Adipocyte (in vitro differentiated cells): ENCODE results near the gene DHX58.
"Not testable (repeated sequence)": the region's sequence is repeated elsewhere in the genome, so short reads cannot be mapped to it uniquely, and the experiment has no call there.

ENCODE experiments used
- DNase-seq: peaks from one replicate; pipeline ENCODE4 v3.0.0-alpha.2; 2015; ENCODE audit warnings: low read depth
- H3K27me3 ChIP-seq: replicated peaks from 2 replicates; pipeline ENCODE4 v1.7.0; 2013; ENCODE audit warnings: mild to moderate bottlenecking, low read length, moderate library complexity; ENCODE audit not compliant: control insufficient read depth, insufficient read depth
- H3K36me3 ChIP-seq: 2 replicates; pipeline ENCODE4 v1.7.0; 2013; ENCODE audit warnings: low read length, mild to moderate bottlenecking, moderate library complexity; ENCODE audit not compliant: control insufficient read depth, insufficient read depth, severe bottlenecking
- H3K4me1 ChIP-seq: 2 replicates; pipeline ENCODE4 v1.7.0; 2013; ENCODE audit warnings: mild to moderate bottlenecking, low read length, moderate library complexity; ENCODE audit not compliant: control insufficient read depth, insufficient read depth
- H3K4me3 ChIP-seq: 2 replicates; pipeline ENCODE4 v1.7.0; 2013; ENCODE audit warnings: mild to moderate bottlenecking, low read length, moderate library complexity
- H3K9ac ChIP-seq: 2 replicates; pipeline ENCODE4 v1.7.0; 2013; ENCODE audit warnings: mild to moderate bottlenecking, low read length, moderate library complexity
- H3K9me3 ChIP-seq: 2 replicates; pipeline ENCODE4 v1.7.0; 2013; ENCODE audit warnings: mild to moderate bottlenecking, low read length, moderate library complexity; ENCODE audit not compliant: control insufficient read depth

The DHX58 gene

DNA sequence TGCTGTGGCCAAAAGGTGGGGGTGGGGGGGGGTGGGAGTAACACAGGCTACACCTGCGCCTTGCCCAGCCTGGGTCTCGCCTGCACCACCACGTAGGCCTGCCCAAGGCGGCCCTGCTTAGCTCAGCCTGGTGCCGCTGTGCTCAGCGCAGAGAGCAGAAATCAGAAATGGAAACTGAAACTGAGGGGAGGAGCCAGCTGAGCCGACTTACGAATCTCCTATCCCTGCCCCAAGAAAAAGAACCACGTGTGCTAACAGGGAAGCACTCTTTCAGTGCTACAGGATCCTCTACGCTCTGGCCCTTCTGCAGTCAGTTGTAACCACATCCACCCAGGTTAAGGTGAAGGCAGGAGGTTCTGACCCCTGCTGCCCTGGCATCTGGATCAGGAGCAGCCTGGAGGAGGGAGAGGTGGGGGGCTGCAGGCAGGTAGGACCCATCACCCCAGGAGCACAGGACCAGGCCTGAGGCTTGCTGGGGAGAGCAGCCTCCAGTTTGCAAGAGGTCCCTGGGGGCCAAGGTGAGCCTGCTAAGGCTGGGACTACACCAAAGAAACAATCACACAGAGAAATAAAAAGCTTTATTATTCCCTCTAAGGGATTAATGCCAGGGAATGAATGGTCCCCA, at the start of gene DHX58:
Gene DHX58 (minus strand): TSS at position 163 of the 625 bp plus-strand sequence. CDS start 822 bp downstream, outside the sequence.
- peak; percentile 93 for DNase-seq

GRCh38 chr17:42160531-42160910, 48.0 kb upstream of the DHX58 start:
- no peaks in the 10 kb centered on the region for H3K27me3 ChIP-seq
- H3K4me1 ChIP-seq, result peaks cover 4% of the 10 kb centered on the region

More for the DNA sequence above, at the start of gene DHX58:
- Histone ChIP-seq H3K36me3 (peaks cover 14% of the 10 kb centered on the region), H3K4me1 (peaks cover 13% of the 10 kb centered on the region), H3K9ac (peak within 1 kb of the TSS; percentile 88), H3K9me3 (no peaks in the 10 kb centered on the region), H3K4me3 (peak within 1 kb of the TSS; percentile 88), H3K27me3 (no peaks in the 10 kb centered on the region)

GRCh38 chr17:42159796-42160530, 47.4 kb upstream of the DHX58 start:
- no peak for DNase-seq
- Histone ChIP-seq H3K4me3 (no peak overlapping the region), H3K27me3 (no peaks in the 10 kb centered on the region), H3K4me1 (peaks cover 6% of the 10 kb centered on the region), H3K36me3 (no peaks in the 10 kb centered on the region), H3K9ac (no peak overlapping the region), H3K9me3 (no peaks in the 10 kb centered on the region)

More at GRCh38 chr17:42160531-42160910, 48.0 kb upstream of the DHX58 start:
- Histone ChIP-seq H3K9me3 (no peaks in the 10 kb centered on the region), H3K9ac (no peak overlapping the region), H3K36me3 (no peaks in the 10 kb centered on the region), H3K4me3 (no peak overlapping the region)
- DNase-seq, result no peak

DNA sequence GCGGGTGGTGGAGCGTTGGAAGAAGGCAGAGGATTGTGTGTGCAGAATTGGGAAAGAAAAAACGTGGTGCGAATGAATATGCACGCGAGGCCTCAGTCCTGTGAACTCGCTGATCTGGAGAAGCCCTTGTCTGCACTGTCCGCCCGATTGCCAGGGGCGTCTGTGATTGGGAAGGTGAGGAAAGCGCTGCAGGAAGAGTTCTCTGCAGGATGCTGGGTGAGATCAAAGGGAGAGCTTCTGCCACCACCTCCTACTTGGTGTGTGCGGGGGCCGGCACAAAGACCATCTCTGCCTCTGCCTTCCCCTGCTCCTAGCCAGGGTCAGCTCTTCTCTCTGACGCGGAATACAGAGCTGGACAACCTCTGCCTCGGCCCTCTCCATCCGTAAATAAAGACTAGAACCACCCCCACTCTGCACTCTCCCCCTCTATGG, 43.1 kb upstream of the DHX58 start:
- no peaks in the 10 kb centered on the region for H3K27me3 ChIP-seq
- peak overlapping the region; percentile 98 for H3K4me3 ChIP-seq
- DNase-seq, result no peak
- no peaks in the 10 kb centered on the region for H3K9me3 ChIP-seq
- H3K4me1 ChIP-seq, result peaks cover 15% of the 10 kb centered on the region
- H3K9ac ChIP-seq, result peak overlapping the region; percentile 80
- H3K36me3 ChIP-seq, result peaks cover 3% of the 10 kb centered on the region

- H3K9ac ChIP-seq, result peak overlapping the region; percentile 99
- DNase-seq, result peak; percentile 64
- H3K27me3 ChIP-seq, result no peaks in the 10 kb centered on the region
- H3K9me3 ChIP-seq, result no peaks in the 10 kb centered on the region
- peaks cover 18% of the 10 kb centered on the region for H3K4me1 ChIP-seq
- peak overlapping the region; percentile 98 for H3K4me3 ChIP-seq
- H3K36me3 ChIP-seq, result peaks cover 3% of the 10 kb centered on the region
Observed at GRCh38 chr17:42153919-42154742, 41.6 kb upstream of the DHX58 start.

GRCh38 chr17:42146911-42147607, 34.5 kb upstream of the DHX58 start:
- H3K4me1 ChIP-seq, result peaks cover 16% of the 10 kb centered on the region
- H3K9me3 ChIP-seq, result no peaks in the 10 kb centered on the region
- DNase-seq, result no peak
- H3K36me3 ChIP-seq, result peaks cover 27% of the 10 kb centered on the region
- no peaks in the 10 kb centered on the region for H3K27me3 ChIP-seq
- no peak overlapping the region for H3K9ac ChIP-seq
- H3K4me3 ChIP-seq, result no peak overlapping the region

DNA sequence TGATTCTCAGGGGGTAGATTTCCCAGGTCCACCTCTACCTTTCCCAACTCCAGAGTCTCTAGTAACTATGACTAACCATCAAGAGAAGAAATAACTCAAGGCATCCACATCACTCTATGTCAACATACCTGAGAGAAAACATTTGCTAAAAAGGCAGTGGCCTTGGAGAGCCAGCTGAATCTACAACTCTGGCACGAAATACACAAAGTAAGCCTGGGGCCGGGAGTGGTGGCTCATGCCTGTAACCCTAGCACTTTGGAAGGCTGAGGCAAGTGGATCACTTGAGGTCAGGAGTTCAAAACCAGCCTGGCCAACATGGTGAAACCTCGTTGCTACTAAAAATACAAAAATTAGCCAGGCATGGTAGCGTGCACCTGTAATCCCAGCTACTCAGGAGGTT, 30.6 kb upstream of the DHX58 start:
- not testable (repeated sequence) for DNase-seq, H3K27me3 ChIP-seq, H3K4me3 ChIP-seq, H3K9me3 ChIP-seq, H3K9ac ChIP-seq
- Histone ChIP-seq H3K4me1 (peaks cover 36% of the 10 kb centered on the region), H3K36me3 (peaks cover 25% of the 10 kb centered on the region)

- peak; percentile 76 for DNase-seq
Observed at GRCh38 chr17:42142371-42142896, 29.9 kb upstream of the DHX58 start.

GRCh38 chr17:42141382-42141781, 28.9 kb upstream of the DHX58 start:
- Histone ChIP-seq H3K27me3 (no peaks in the 10 kb centered on the region), H3K36me3 (peaks cover 21% of the 10 kb centered on the region), H3K4me3 (no peak overlapping the region), H3K9ac (no peak overlapping the region), H3K9me3 (no peaks in the 10 kb centered on the region), H3K4me1 (peaks cover 42% of the 10 kb centered on the region)
- no peak for DNase-seq

More at GRCh38 chr17:42142371-42142896, 29.9 kb upstream of the DHX58 start:
- H3K27me3 ChIP-seq, result no peaks in the 10 kb centered on the region
- peaks cover 21% of the 10 kb centered on the region for H3K36me3 ChIP-seq
- H3K4me1 ChIP-seq, result peaks cover 40% of the 10 kb centered on the region
- H3K9ac ChIP-seq, result peak overlapping the region; percentile 34
- H3K4me3 ChIP-seq, result no peak overlapping the region
- H3K9me3 ChIP-seq, result no peaks in the 10 kb centered on the region

DNA sequence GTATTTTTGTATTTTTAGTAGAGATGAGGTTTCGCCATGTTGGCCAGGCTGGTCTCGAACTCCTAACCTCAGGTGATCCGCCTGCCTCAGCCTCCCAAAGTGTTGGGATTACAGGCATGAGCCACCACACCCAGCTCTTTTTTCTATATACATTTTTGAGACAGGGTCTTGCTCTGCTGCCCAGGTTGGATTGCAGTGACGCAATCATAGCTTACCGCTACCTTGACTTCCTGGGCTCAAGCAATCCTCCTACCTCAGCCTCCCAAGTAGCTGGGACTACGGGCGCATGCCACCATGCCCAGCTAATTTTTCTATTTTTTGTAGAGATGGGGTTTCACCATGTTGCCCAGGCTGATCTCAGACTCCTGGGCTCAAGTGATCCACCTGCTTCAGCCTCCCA, 28.2 kb upstream of the DHX58 start:
- H3K36me3 ChIP-seq, result peaks cover 28% of the 10 kb centered on the region
- H3K4me1 ChIP-seq, result peaks cover 49% of the 10 kb centered on the region
- H3K9me3 ChIP-seq, DNase-seq, H3K9ac ChIP-seq, H3K4me3 ChIP-seq, H3K27me3 ChIP-seq: not testable (repeated sequence)
